Measurements from ENCODE around the gene CD24.

GRCh38 chr6:106925948-106926347, 48.6 kb downstream of the CD24 start:
- TF ChIP-seq, protein P1, sequence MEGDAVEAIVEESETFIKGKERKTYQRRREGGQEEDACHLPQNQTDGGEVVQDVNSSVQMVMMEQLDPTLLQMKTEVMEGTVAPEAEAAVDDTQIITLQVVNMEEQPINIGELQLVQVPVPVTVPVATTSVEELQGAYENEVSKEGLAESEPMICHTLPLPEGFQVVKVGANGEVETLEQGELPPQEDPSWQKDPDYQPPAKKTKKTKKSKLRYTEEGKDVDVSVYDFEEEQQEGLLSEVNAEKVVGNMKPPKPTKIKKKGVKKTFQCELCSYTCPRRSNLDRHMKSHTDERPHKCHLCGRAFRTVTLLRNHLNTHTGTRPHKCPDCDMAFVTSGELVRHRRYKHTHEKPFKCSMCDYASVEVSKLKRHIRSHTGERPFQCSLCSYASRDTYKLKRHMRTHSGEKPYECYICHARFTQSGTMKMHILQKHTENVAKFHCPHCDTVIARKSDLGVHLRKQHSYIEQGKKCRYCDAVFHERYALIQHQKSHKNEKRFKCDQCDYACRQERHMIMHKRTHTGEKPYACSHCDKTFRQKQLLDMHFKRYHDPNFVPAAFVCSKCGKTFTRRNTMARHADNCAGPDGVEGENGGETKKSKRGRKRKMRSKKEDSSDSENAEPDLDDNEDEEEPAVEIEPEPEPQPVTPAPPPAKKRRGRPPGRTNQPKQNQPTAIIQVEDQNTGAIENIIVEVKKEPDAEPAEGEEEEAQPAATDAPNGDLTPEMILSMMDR (IDR thresholded peaks at IDR 0.05) = no peak
- no peak for TF ChIP-seq POLR2A (IDR thresholded peaks at IDR 0.05)

Data from esophagus squamous epithelium (tissue), 4 donors.